Transverse colon (tissue), 4 donors: ENCODE measurements around the gene FANCL.
"Not testable (repeated sequence)": the region's sequence is repeated elsewhere in the genome, so short reads cannot be mapped to it uniquely, and the experiment has no call there.

ENCODE experiments used
- EP300 ChIP-seq: sonication (generic); formaldehyde crosslinking; IDR thresholded peaks from one replicate; pipeline ENCODE4 v1.6.1; 2017; ENCODE audit warnings: antibody characterized with exemption, low read depth
- POLR2A ChIP-seq: fragments of 450-650 bp; IDR thresholded peaks from one replicate; pipeline ENCODE4 v1.6.1; 2016; ENCODE audit warnings: antibody characterized with exemption, mild to moderate bottlenecking, moderate library complexity
- POLR2AphosphoS5 ChIP-seq, 3 donors: sonication (generic); formaldehyde crosslinking; IDR thresholded peaks; one replicate each; pipeline ENCODE4 v1.6.1; 2016; ENCODE audit warnings: antibody characterized with exemption in 3 of 3
- TF ChIP-seq, protein P1 (sequence below), 5 experiments: fragments of 200-600 bp in 3 of 5; fragments of 450-650 bp in 2 of 5; sonication (generic) in 3 of 5; IDR thresholded peaks; 1 replicate in 2 of 5; 2 replicates in 3 of 5; pipeline ENCODE4 v1.5.1; 2016 to 2017; ENCODE audit warnings: antibody characterized with exemption in 5 of 5, inconsistent platforms in 3 of 5, mild to moderate bottlenecking in 2 of 5, moderate library complexity in 1 of 5

DNA sequence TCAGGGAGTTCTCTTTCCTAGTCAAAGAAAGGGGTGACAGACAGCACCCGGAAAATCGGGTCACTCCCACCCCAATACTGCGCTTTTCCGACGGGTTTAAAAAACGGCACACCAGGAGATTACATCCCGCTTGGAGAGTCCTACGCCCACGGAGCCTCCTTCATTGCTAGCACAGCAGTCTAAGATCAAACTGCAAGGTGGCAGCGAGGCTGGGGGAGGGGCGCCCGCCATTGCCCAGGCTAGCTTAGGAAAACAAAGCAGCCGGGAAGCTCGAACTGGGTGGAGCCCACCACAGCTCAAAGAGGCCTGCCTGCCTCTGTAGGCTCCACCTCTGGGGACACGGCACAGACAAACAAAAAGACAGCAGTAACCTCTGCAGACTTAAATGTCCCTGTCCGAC is 69.3 kb downstream of the FANCL start:
- TF ChIP-seq, protein P1, sequence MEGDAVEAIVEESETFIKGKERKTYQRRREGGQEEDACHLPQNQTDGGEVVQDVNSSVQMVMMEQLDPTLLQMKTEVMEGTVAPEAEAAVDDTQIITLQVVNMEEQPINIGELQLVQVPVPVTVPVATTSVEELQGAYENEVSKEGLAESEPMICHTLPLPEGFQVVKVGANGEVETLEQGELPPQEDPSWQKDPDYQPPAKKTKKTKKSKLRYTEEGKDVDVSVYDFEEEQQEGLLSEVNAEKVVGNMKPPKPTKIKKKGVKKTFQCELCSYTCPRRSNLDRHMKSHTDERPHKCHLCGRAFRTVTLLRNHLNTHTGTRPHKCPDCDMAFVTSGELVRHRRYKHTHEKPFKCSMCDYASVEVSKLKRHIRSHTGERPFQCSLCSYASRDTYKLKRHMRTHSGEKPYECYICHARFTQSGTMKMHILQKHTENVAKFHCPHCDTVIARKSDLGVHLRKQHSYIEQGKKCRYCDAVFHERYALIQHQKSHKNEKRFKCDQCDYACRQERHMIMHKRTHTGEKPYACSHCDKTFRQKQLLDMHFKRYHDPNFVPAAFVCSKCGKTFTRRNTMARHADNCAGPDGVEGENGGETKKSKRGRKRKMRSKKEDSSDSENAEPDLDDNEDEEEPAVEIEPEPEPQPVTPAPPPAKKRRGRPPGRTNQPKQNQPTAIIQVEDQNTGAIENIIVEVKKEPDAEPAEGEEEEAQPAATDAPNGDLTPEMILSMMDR (IDR thresholded peaks at IDR 0.05) = not testable (repeated sequence)
- TF ChIP-seq POLR2AphosphoS5 (IDR thresholded peaks at IDR 0.05); EP300; POLR2A: not testable (repeated sequence)
